Measurements from ENCODE around the gene NT5DC3.
"Not testable (repeated sequence)": the region's sequence is repeated elsewhere in the genome, so short reads cannot be mapped to it uniquely, and the experiment has no call there.

Gene NT5DC3

GRCh38 chr12:103832048-103832997 is 8.7 kb downstream of the NT5DC3 start:
- DNase-seq, result no peak

- no peak for DNase-seq
Observed at GRCh38 chr12:103830730-103831320, 10.2 kb downstream of the NT5DC3 start.

DNA sequence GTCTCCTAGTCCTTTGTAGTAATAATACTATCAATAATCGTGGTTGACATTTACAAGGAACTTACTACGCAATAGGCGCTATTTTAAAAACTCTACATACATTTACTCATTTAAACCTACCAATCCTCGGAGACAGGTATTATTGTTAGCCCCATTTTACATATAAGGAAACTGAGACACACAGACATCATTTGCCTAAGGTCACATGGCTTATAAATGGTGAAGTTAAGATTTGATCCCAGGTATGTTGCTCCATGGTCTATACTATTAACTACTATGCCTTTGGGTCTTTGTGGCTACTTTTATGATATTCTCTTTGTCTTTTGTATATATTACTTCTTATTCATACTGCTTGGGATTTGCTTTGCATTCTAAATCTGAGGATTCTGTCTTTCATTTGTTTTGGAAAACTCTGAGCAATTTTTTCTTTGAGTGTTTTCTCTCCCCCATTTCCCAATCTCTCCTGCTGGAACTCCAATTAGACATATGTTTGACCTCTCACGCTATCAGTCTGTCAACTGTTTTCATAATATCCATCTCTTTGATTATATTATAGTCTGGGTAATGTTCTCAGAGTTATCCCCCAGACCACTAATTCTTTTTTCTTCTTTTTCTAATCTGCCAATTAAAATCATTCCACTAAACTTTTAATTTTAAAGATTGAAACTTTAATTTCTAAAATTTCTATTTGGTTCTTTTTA is 10.9 kb downstream of the NT5DC3 start:
- DNase-seq, result no peak

DNA sequence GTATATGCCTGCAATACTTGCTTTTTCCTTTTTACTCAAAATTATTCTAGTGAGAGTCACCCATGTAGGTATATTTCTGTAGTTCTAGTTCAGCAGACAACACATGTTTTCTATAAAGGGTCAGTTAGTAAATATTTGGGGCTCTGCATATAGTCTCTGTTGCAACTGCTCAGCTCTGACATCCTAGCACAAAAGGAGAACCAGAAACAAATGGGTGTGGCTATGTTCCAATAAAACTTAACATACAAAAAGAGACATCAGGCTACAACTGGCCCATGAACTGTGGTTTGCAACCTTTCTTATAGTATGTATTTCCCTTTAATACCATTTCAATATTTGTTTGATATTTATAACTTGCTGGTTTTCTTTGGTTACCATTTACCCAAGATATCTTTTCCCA is 11.9 kb downstream of the NT5DC3 start:
- DNase-seq, result no peak

- no peak for DNase-seq
Observed at GRCh38 chr12:103827911-103828391, 13.1 kb downstream of the NT5DC3 start.

GRCh38 chr12:103824845-103825244 is 16.2 kb downstream of the NT5DC3 start:
- DNase-seq, result no peak

GRCh38 chr12:103824290-103824689 is 16.7 kb downstream of the NT5DC3 start:
- no peak for DNase-seq

DNA sequence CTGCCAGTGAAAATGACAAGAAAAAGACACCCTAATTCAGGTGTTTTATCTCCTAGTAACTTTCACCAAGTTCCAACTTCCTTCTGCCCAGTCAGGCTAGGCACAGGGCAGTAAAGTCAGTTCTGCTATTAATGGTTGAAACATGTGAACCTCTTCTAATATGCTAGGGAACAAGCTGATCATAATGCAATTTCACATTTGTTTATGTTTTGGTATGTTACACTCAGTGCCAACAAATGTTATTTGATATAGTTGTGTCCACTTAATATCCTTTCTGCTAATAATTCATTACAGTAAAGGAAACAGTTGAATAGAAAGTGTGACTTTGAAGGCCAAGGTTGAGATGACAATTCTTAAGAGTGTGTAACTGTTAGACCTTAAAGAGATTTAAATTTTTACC is 17.2 kb downstream of the NT5DC3 start:
- no peak for DNase-seq

- DNase-seq, result no peak
Observed at GRCh38 chr12:103821773-103822172, 19.3 kb downstream of the NT5DC3 start.

- no peak for DNase-seq
Observed at GRCh38 chr12:103820881-103821489, 20.0 kb downstream of the NT5DC3 start.

- no peak for DNase-seq
Observed at GRCh38 chr12:103820361-103820760, 20.7 kb downstream of the NT5DC3 start.

DNA sequence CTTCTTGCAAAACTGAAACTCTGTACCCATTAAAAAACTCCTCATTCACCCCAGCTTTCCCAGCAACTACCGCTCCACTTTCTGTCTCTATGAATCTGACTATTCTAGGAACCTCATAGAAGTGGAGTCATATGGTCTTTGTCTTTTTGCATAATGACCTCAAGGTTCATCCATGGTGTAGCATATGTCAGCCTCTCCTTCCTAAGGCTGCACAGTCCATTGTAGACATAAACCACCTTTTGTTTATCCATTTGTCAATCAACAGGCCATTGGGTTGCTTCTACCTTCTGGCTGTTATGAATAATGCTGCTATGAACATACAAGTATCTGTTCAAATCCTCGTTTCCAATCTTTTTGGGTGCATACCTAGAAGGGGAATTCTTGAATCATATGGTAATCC is 21.1 kb downstream of the NT5DC3 start:
- no peak for DNase-seq

- no peak for DNase-seq
Observed at GRCh38 chr12:103819312-103819711, 21.7 kb downstream of the NT5DC3 start.

GRCh38 chr12:103817791-103818190 is 23.2 kb downstream of the NT5DC3 start:
- no peak for DNase-seq

DNA sequence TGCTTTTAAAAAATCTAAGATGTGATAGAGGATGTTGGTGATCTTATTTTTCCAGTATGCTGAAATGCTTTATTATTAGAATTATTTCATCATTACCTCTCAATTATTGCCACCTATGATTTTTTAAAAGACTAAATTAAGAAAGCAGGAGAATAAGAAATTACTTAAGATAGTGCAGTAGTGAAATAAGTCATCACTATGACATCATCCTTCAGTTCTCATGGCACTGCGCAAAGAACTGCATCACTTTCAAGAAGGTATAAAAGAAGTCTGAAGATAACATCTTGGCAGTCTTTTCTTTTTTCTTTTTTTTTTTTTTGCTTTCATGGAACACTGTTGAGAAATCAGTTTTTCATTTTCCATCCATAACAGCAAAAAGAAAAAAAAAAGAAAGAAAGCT is 24.4 kb downstream of the NT5DC3 start:
- no peak for DNase-seq

GRCh38 chr12:103814436-103814835 is 26.6 kb downstream of the NT5DC3 start:
- no peak for DNase-seq

DNA sequence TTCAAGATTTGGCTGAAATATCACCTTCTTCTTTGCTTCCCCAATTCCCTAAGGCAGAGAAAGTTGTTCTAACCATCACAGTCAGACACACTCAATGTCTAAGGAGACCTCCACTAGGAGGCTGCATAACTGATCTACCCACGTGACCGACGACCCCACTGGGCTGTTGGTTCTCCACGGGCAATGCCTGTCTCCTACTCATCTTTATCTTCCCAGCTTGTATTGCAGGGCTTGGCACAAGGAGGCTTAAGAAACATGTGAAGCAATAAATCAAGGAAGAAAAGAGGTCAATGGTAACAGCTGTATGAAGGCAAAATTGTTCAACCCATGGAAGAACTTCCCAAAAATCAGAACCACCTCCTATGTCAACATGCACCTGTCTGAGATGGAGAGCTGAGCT is 27.1 kb downstream of the NT5DC3 start:
- DNase-seq, result no peak

DNA sequence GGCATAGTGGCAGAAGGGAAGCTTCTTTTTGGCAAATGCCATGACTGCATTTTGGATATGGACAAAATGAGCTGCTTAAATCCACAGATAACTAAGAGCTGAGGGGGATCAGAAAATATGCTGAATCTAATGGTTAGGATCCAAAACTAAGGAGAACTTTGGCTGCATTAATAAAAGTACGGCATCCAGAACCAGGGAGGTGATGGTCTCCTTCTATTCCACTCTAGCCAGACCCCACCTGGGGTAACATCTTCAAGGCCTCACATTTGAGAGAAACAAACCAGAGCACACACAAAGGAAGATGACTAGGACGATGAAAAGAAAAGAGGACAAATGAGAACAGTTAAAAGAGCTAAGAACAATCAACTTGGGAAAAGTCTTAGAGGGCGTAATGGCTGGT is 27.6 kb downstream of the NT5DC3 start:
- DNase-seq, result no peak

DNA sequence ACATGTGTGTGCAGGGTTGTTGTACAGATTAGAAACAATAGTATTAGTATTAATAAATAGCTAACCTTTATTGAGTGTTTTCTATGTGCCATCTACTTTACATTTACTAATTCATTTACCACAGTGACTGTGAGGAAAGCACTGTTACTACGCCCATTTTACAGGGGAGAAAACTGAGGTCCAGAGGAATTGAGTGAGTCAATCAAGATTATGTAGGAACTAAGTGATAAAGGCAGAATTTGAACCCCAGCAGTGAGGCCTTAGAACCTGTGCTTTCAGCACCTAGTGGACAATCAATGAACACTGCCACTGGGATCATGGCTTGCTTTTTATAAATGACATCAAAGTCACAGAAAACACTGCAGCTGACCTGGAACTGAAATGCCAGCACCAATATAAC is 28.2 kb downstream of the NT5DC3 start:
- DNase-seq, result no peak

DNA sequence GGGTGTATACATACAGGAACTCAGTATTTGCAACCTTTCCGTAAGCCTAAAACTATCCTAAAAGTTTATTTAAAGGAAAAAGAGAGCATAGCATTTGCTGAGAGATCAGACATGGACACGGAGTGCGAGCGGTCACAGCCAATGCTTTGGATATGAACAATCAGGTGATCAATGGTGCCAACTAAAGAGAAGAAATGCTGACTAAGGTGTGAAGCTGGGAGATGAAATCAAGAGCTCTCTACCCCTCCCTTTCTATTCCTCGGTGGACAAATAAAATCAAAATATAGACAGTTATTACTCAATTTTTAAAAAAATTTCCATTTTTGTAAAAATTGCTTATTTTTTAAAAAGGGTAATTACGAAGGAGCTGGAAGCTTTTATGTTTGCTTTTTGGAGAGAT is 29.2 kb downstream of the NT5DC3 start:
- no peak for DNase-seq

GRCh38 chr12:103810111-103810510 is 30.9 kb downstream of the NT5DC3 start:
- no peak for DNase-seq

- not testable (repeated sequence) for DNase-seq
Observed at GRCh38 chr12:103809639-103810038, 31.4 kb downstream of the NT5DC3 start.

DNA sequence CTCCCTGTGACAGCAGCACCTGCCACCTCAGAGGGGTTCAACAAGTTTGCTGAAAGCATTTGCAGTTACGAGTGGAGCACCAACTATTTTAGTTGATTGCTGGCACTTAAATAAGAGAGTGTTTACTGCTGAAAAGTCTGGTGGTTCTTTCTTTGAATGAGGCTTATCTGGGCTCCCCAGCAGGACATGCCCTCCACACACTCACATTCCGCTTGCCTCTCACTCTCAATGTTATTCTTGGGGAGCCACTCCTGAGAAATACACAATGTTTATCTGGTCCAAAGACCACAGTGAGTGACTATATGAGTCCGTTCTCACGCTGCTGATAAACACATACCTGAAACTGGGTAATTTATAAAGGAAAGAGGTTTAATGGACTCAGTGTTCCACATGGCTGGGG is 31.9 kb downstream of the NT5DC3 start:
- DNase-seq, result no peak

All from NCI-H526 (cell line).